Astrocyte (in vitro differentiated cells and primary cell): ENCODE results near the gene ZBP1. TPM values are rescaled to one million over a fixed set of nuclear protein-coding genes. Genes with fewer than 3 reads are reported as not detected.

ENCODE experiments used
- DNase-seq: peaks from one replicate; pipeline ENCODE4 v3.0.0-alpha.2; 2010; ENCODE audit warnings: low read depth
- FAIRE-seq: peaks from 2 replicates; lab custom pipeline; 2011; peaks lifted over from hg19 to GRCh38; lab: Jason Lieb, UNC
- H2AFZ ChIP-seq: 2 replicates; pipeline ENCODE4 v1.6.0; 2012; ENCODE audit warnings: low read depth, low read length, inconsistent platforms
- H3K27ac ChIP-seq: 2 replicates; pipeline ENCODE4 v1.5.1; 2011; ENCODE audit warnings: low read depth, low read length, inconsistent platforms
- H3K27me3 ChIP-seq: 2 replicates; pipeline ENCODE4 v1.6.0; 2011; ENCODE audit warnings: low read length, inconsistent platforms; ENCODE audit not compliant: insufficient read depth
- H3K36me3 ChIP-seq: 2 replicates; pipeline ENCODE4 v1.5.1; 2011; ENCODE audit warnings: low read length, inconsistent platforms; ENCODE audit not compliant: insufficient read depth
- H3K4me1 ChIP-seq: 2 replicates; pipeline ENCODE4 v1.5.1; 2011; ENCODE audit warnings: low read length, inconsistent platforms; ENCODE audit not compliant: insufficient read depth
- H3K4me2 ChIP-seq: 2 replicates; pipeline ENCODE4 v1.6.0; 2012; ENCODE audit warnings: low read length, inconsistent platforms
- H3K4me3 ChIP-seq: 2 replicates; pipeline ENCODE4 v1.5.1; 2011; ENCODE audit warnings: low read depth, mild to moderate bottlenecking, low read length, inconsistent platforms; ENCODE audit not compliant: insufficient read depth
- H3K79me2 ChIP-seq: 2 replicates; pipeline ENCODE4 v1.6.0; 2012; ENCODE audit warnings: mild to moderate bottlenecking, low read length, inconsistent platforms; ENCODE audit not compliant: insufficient read depth
- H3K9ac ChIP-seq: 2 replicates; pipeline ENCODE4 v1.6.0; 2012; ENCODE audit warnings: mild to moderate bottlenecking, low read length, inconsistent platforms
- H3K9me3 ChIP-seq: 2 replicates; pipeline ENCODE4 v1.5.1; 2012; ENCODE audit warnings: low read depth, mild to moderate bottlenecking, low read length, inconsistent platforms; ENCODE audit not compliant: insufficient read depth
- H4K20me1 ChIP-seq: 2 replicates; pipeline ENCODE4 v1.6.0; 2012; ENCODE audit warnings: low read length, inconsistent platforms; ENCODE audit not compliant: insufficient read depth
- H3K27ac Mint-ChIP-seq: one replicate; pipeline ENCODE4 v1.8.0; 2021; ENCODE audit warnings: mild to moderate bottlenecking, mixed read lengths; ENCODE audit not compliant: unreplicated experiment
- H3K27me3 Mint-ChIP-seq: one replicate; pipeline ENCODE4 v1.8.0; 2021; ENCODE audit warnings: low read depth, mixed read lengths; ENCODE audit not compliant: unreplicated experiment
- H3K36me3 Mint-ChIP-seq: one replicate; pipeline ENCODE4 v1.8.0; 2021; ENCODE audit warnings: low read depth, mixed read lengths; ENCODE audit not compliant: unreplicated experiment
- H3K4me1 Mint-ChIP-seq: one replicate; pipeline ENCODE4 v1.8.0; 2021; ENCODE audit warnings: low read depth, mixed read lengths; ENCODE audit not compliant: unreplicated experiment
- H3K4me3 Mint-ChIP-seq: one replicate; pipeline ENCODE4 v1.8.0; 2021; ENCODE audit warnings: mild to moderate bottlenecking, moderate library complexity, mixed read lengths; ENCODE audit not compliant: unreplicated experiment
- H3K9me3 Mint-ChIP-seq: one replicate; pipeline ENCODE4 v1.8.0; 2021; ENCODE audit warnings: mild to moderate bottlenecking, mixed read lengths; ENCODE audit not compliant: unreplicated experiment
- EZH2 ChIP-seq: IDR thresholded peaks from 2 replicates; pipeline ENCODE4 v1.6.1; 2012; ENCODE audit warnings: mild to moderate bottlenecking, low read length, inconsistent platforms; ENCODE audit not compliant: insufficient read depth
- total RNA-seq: library from RNA; stranded (reverse); gene quantifications from 2 replicates; pipeline ENCODE4 v1.2.1, GENCODE V29; 2021
- TF ChIP-seq, protein P1 (sequence below): IDR thresholded peaks from 2 replicates; pipeline ENCODE4 v1.5.1; 2011; ENCODE audit warnings: low read depth, mild to moderate bottlenecking, inconsistent platforms, low read length, moderate library complexity; ENCODE audit not compliant: insufficient read depth

The ZBP1 gene
- total RNA-seq, 1 donor from 2014 or later, result not detected

DNA sequence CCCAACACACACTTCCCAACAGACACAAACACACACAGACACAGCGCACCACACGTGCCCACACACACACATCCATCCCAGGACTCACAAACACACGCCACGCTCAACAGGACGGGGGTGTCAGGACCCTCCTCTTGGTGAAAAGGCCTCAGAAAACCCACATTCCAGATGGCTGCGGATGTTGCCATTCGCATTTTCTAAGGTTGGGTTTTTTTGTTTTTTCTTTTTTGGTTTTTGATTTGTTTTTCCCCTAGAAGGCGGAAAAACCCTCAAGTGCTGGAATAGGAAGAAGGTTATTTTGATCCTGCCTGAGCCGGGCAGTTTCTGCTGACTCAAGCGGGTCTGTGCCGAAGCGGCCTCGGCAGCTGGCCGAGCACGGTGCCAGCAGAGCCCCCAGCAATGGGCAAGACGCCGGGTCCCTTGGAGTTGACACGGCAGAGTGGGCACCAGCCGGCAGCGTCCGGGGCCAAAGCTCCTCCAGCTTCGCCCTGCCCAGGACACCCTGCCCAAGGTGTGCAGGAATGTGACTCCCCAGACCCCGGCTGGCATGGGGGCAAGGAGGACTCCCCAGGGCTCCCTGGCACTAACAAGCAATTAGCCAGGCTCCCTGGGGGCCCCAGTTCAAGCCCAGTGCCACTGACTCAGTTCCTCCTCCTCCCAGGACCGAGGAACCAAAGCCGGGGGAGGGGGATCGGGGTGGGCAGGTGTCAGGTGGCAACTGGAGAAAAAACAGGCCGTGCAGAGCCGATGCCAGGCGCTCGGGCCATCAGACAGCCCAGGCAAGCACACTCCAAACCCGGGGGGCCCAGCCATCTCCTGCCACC is 40.9 kb upstream of the ZBP1 start:
- H3K4me2 ChIP-seq, result no peak overlapping the region
- peaks cover 97% of the 10 kb centered on the region for H3K79me2 ChIP-seq
- no peaks in the 10 kb centered on the region for H3K36me3 ChIP-seq
- Mint-ChIP-seq H3K27ac (no peak overlapping the region), H3K36me3 (peaks cover 15% of the 10 kb centered on the region), H3K4me1 (peaks cover 5% of the 10 kb centered on the region), H3K9me3 (no peaks in the 10 kb centered on the region), H3K27me3 (no peaks in the 10 kb centered on the region), H3K4me3 (no peak overlapping the region)
- no peak for FAIRE-seq
- no peak overlapping the region for H3K4me3 ChIP-seq
- peak overlapping the region; percentile 5 for H3K9ac ChIP-seq
- no peak overlapping the region for H3K27ac ChIP-seq
- peaks cover 3% of the 10 kb centered on the region for H3K4me1 ChIP-seq
- H3K27me3 ChIP-seq, result no peaks in the 10 kb centered on the region
- TF ChIP-seq, protein P1, sequence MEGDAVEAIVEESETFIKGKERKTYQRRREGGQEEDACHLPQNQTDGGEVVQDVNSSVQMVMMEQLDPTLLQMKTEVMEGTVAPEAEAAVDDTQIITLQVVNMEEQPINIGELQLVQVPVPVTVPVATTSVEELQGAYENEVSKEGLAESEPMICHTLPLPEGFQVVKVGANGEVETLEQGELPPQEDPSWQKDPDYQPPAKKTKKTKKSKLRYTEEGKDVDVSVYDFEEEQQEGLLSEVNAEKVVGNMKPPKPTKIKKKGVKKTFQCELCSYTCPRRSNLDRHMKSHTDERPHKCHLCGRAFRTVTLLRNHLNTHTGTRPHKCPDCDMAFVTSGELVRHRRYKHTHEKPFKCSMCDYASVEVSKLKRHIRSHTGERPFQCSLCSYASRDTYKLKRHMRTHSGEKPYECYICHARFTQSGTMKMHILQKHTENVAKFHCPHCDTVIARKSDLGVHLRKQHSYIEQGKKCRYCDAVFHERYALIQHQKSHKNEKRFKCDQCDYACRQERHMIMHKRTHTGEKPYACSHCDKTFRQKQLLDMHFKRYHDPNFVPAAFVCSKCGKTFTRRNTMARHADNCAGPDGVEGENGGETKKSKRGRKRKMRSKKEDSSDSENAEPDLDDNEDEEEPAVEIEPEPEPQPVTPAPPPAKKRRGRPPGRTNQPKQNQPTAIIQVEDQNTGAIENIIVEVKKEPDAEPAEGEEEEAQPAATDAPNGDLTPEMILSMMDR, result no peak
- no peak for TF ChIP-seq EZH2
- H3K9me3 ChIP-seq, result no peaks in the 10 kb centered on the region
- H2AFZ ChIP-seq, result no peak overlapping the region
- DNase-seq, result no peak
- H4K20me1 ChIP-seq, result peaks cover 98% of the 10 kb centered on the region

GRCh38 chr20:57660181-57660921 is 40.1 kb upstream of the ZBP1 start:
- Histone ChIP-seq H3K9ac (peak overlapping the region; percentile 5), H3K4me1 (peaks cover 6% of the 10 kb centered on the region), H3K27me3 (no peaks in the 10 kb centered on the region), H3K79me2 (peaks cover 96% of the 10 kb centered on the region), H4K20me1 (peaks cover 98% of the 10 kb centered on the region), H3K36me3 (no peaks in the 10 kb centered on the region), H2AFZ (no peak overlapping the region), H3K4me2 (no peak overlapping the region), H3K9me3 (no peaks in the 10 kb centered on the region), H3K4me3 (no peak overlapping the region), H3K27ac (no peak overlapping the region)
- FAIRE-seq (peak; percentile 39), DNase-seq (no peak)
- Mint-ChIP-seq H3K9me3 (no peaks in the 10 kb centered on the region), H3K4me1 (peaks cover 7% of the 10 kb centered on the region), H3K27ac (no peak overlapping the region), H3K36me3 (peaks cover 20% of the 10 kb centered on the region), H3K27me3 (no peaks in the 10 kb centered on the region), H3K4me3 (no peak overlapping the region)
- TF ChIP-seq, protein P1, result no peak
- no peak for TF ChIP-seq EZH2
